ENCODE data around the gene COA1.
"Not testable (repeated sequence)": the region's sequence is repeated elsewhere in the genome, so short reads cannot be mapped to it uniquely, and the experiment has no call there.

The COA1 gene

GRCh38 chr7:43678315-43678714 lies 51.0 kb downstream of the COA1 start:
- Histone ChIP-seq H3K4me3 (ENCODE audit: low read depth in 1 of 2, low read length in 2 of 2) (no peak overlapping the region), H3K27me3 (ENCODE audit: control insufficient read depth in 1 of 2, insufficient read depth in 2 of 2, low read length in 2 of 2) (no peaks in the 10 kb centered on the region), H3K9ac (ENCODE audit: low read length) (no peak overlapping the region), H3K9me3 (ENCODE audit: low read length) (no peaks in the 10 kb centered on the region), H3K4me1 (ENCODE audit: insufficient read depth, low read length) (peaks cover 20% of the 10 kb centered on the region), H3K36me3 (ENCODE audit: insufficient read depth, low read length) (no peaks in the 10 kb centered on the region), H3K27ac (ENCODE audit: low read depth, low read length) (no peak overlapping the region)

- Histone ChIP-seq H3K27me3 (ENCODE audit: control insufficient read depth in 1 of 2, insufficient read depth in 2 of 2, low read length in 2 of 2) (no peaks in the 10 kb centered on the region), H3K4me1 (ENCODE audit: insufficient read depth, low read length) (peaks cover 20% of the 10 kb centered on the region), H3K9me3 (ENCODE audit: low read length) (no peaks in the 10 kb centered on the region), H3K27ac (ENCODE audit: low read depth, low read length) (no peak overlapping the region), H3K9ac (ENCODE audit: low read length) (no peak overlapping the region), H3K4me3 (ENCODE audit: low read depth in 1 of 2, low read length in 2 of 2) (no peak overlapping the region), H3K36me3 (ENCODE audit: insufficient read depth, low read length) (no peaks in the 10 kb centered on the region)
These were observed 51.5 kb downstream of the COA1 start for GRCh38 chr7:43677864-43678263.

- H3K9me3 ChIP-seq (ENCODE audit: low read length): peaks cover 5% of the 10 kb centered on the region
- H3K36me3 ChIP-seq (ENCODE audit: insufficient read depth, low read length): no peaks in the 10 kb centered on the region
- no peak overlapping the region for H3K9ac ChIP-seq (ENCODE audit: low read length)
- H3K27me3 ChIP-seq (ENCODE audit: control insufficient read depth in 1 of 2, insufficient read depth in 2 of 2, low read length in 2 of 2): no peaks in the 10 kb centered on the region
- H3K4me1 ChIP-seq (ENCODE audit: insufficient read depth, low read length): peaks cover 30% of the 10 kb centered on the region
- H3K27ac ChIP-seq (ENCODE audit: low read depth, low read length): no peak overlapping the region
- no peak overlapping the region for H3K4me3 ChIP-seq (ENCODE audit: low read depth in 1 of 2, low read length in 2 of 2)
These were observed 54.5 kb downstream of the COA1 start for GRCh38 chr7:43674559-43675436.

- not testable (repeated sequence) for H3K27ac ChIP-seq (ENCODE audit: low read depth, low read length); H3K9me3 ChIP-seq (ENCODE audit: low read length); H3K36me3 ChIP-seq (ENCODE audit: insufficient read depth, low read length); H3K4me3 ChIP-seq (ENCODE audit: low read depth in 1 of 2, low read length in 2 of 2); H3K27me3 ChIP-seq (ENCODE audit: control insufficient read depth in 1 of 2, insufficient read depth in 2 of 2, low read length in 2 of 2); H3K9ac ChIP-seq (ENCODE audit: low read length)
- H3K4me1 ChIP-seq (ENCODE audit: insufficient read depth, low read length): peaks cover 24% of the 10 kb centered on the region
These were observed 55.9 kb downstream of the COA1 start for GRCh38 chr7:43673243-43673976.

DNA sequence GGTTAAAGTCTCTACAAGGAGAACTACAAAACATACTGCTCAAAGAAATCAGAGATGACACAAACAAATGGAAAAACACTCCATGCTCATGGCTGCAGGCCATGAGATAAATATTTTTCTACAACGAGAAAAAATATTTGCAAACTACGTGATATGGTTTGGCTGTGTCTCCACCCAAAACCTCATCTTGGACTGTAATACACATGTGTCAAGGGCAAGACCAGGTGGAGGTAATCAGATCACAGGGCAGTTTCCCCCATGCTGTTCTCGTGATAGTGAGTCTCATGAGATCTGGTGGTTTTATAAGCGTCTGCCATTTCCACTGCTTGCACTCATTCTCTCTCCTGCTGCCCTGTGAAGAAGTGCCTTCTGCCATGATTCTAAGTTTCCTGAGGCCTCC lies 57.8 kb downstream of the COA1 start:
- no peak overlapping the region for H3K4me3 ChIP-seq (ENCODE audit: low read depth in 1 of 2, low read length in 2 of 2)
- peaks cover 5% of the 10 kb centered on the region for H3K9me3 ChIP-seq (ENCODE audit: low read length)
- H3K27ac ChIP-seq (ENCODE audit: low read depth, low read length): no peak overlapping the region
- no peaks in the 10 kb centered on the region for H3K27me3 ChIP-seq (ENCODE audit: control insufficient read depth in 1 of 2, insufficient read depth in 2 of 2, low read length in 2 of 2)
- H3K9ac ChIP-seq (ENCODE audit: low read length): no peak overlapping the region
- H3K4me1 ChIP-seq (ENCODE audit: insufficient read depth, low read length): peaks cover 30% of the 10 kb centered on the region
- H3K36me3 ChIP-seq (ENCODE audit: insufficient read depth, low read length): no peaks in the 10 kb centered on the region

- Histone ChIP-seq H3K9ac (ENCODE audit: low read length) (no peak overlapping the region), H3K9me3 (ENCODE audit: low read length) (peaks cover 5% of the 10 kb centered on the region), H3K4me3 (ENCODE audit: low read depth in 1 of 2, low read length in 2 of 2) (no peak overlapping the region), H3K27me3 (ENCODE audit: control insufficient read depth in 1 of 2, insufficient read depth in 2 of 2, low read length in 2 of 2) (no peaks in the 10 kb centered on the region), H3K27ac (ENCODE audit: low read depth, low read length) (no peak overlapping the region), H3K36me3 (ENCODE audit: insufficient read depth, low read length) (no peaks in the 10 kb centered on the region), H3K4me1 (ENCODE audit: insufficient read depth, low read length) (peaks cover 32% of the 10 kb centered on the region)
These were observed 59.8 kb downstream of the COA1 start for GRCh38 chr7:43669286-43670081.

DNA sequence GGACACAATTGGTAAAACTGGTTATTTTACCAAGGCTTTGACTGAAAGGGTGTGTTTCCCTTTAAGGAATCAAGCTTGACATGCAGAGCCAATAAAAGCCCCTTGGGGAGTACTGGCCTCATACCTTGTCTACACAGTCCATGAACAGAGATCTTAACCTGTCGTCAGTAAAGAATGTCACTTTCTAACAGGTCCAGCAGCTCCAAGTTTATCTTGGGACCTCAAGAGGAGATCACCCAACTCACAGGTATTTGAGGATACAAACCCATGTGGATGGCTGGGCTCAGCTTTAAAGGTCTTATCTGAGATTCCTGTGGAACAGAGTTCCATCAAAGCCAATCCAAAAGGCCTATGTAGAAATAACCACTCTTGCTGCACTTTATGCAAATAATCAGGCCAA lies 61.3 kb downstream of the COA1 start:
- Histone ChIP-seq H3K9ac (ENCODE audit: low read length) (no peak overlapping the region), H3K4me3 (ENCODE audit: low read depth in 1 of 2, low read length in 2 of 2) (no peak overlapping the region), H3K4me1 (ENCODE audit: insufficient read depth, low read length) (peaks cover 31% of the 10 kb centered on the region), H3K9me3 (ENCODE audit: low read length) (peaks cover 5% of the 10 kb centered on the region), H3K27ac (ENCODE audit: low read depth, low read length) (no peak overlapping the region), H3K27me3 (ENCODE audit: control insufficient read depth in 1 of 2, insufficient read depth in 2 of 2, low read length in 2 of 2) (no peaks in the 10 kb centered on the region), H3K36me3 (ENCODE audit: insufficient read depth, low read length) (no peaks in the 10 kb centered on the region)

GRCh38 chr7:43666938-43667337 lies 62.4 kb downstream of the COA1 start:
- no peak overlapping the region for H3K27ac ChIP-seq (ENCODE audit: low read depth, low read length)
- H3K27me3 ChIP-seq (ENCODE audit: control insufficient read depth in 1 of 2, insufficient read depth in 2 of 2, low read length in 2 of 2): no peaks in the 10 kb centered on the region
- peaks cover 3% of the 10 kb centered on the region for H3K9me3 ChIP-seq (ENCODE audit: low read length)
- H3K36me3 ChIP-seq (ENCODE audit: insufficient read depth, low read length): no peaks in the 10 kb centered on the region
- H3K4me1 ChIP-seq (ENCODE audit: insufficient read depth, low read length): peaks cover 31% of the 10 kb centered on the region
- H3K4me3 ChIP-seq (ENCODE audit: low read depth in 1 of 2, low read length in 2 of 2): no peak overlapping the region
- no peak overlapping the region for H3K9ac ChIP-seq (ENCODE audit: low read length)

- Histone ChIP-seq H3K36me3 (ENCODE audit: insufficient read depth, low read length) (no peaks in the 10 kb centered on the region), H3K27me3 (ENCODE audit: control insufficient read depth in 1 of 2, insufficient read depth in 2 of 2, low read length in 2 of 2) (no peaks in the 10 kb centered on the region), H3K9me3 (ENCODE audit: low read length) (no peaks in the 10 kb centered on the region), H3K4me1 (ENCODE audit: insufficient read depth, low read length) (peaks cover 17% of the 10 kb centered on the region), H3K4me3 (ENCODE audit: low read depth in 1 of 2, low read length in 2 of 2) (no peak overlapping the region), H3K9ac (ENCODE audit: low read length) (no peak overlapping the region), H3K27ac (ENCODE audit: low read depth, low read length) (no peak overlapping the region)
These were observed 64.6 kb downstream of the COA1 start for GRCh38 chr7:43664681-43665080.

- H3K9me3 ChIP-seq (ENCODE audit: low read length): no peaks in the 10 kb centered on the region
- H3K4me3 ChIP-seq (ENCODE audit: low read depth in 1 of 2, low read length in 2 of 2): no peak overlapping the region
- H3K9ac ChIP-seq (ENCODE audit: low read length): no peak overlapping the region
- no peaks in the 10 kb centered on the region for H3K27me3 ChIP-seq (ENCODE audit: control insufficient read depth in 1 of 2, insufficient read depth in 2 of 2, low read length in 2 of 2)
- H3K27ac ChIP-seq (ENCODE audit: low read depth, low read length): no peak overlapping the region
- H3K4me1 ChIP-seq (ENCODE audit: insufficient read depth, low read length): peaks cover 9% of the 10 kb centered on the region
- H3K36me3 ChIP-seq (ENCODE audit: insufficient read depth, low read length): no peaks in the 10 kb centered on the region
These were observed 69.2 kb downstream of the COA1 start for GRCh38 chr7:43660141-43660540.

DNA sequence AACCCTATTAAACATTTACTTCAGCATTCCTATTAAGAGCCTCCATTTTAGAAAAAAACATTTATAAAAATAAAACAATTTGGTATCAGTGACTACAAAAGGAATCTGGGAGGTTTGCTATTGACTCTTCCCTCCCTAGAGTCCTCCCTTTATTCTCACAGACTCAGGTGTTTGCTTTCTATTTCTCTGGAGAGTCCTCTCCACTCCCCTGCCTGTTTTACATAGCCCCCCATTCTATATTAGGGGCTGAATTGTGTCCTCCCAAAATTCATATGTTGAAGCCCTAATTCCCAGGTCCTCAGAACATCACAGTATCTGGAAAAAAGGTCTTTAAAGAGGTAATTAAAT lies 69.8 kb downstream of the COA1 start:
- Histone ChIP-seq H3K36me3 (ENCODE audit: insufficient read depth, low read length) (no peaks in the 10 kb centered on the region), H3K27ac (ENCODE audit: low read depth, low read length) (no peak overlapping the region), H3K9ac (ENCODE audit: low read length) (no peak overlapping the region), H3K9me3 (ENCODE audit: low read length) (no peaks in the 10 kb centered on the region), H3K4me1 (ENCODE audit: insufficient read depth, low read length) (peaks cover 5% of the 10 kb centered on the region), H3K4me3 (ENCODE audit: low read depth in 1 of 2, low read length in 2 of 2) (no peak overlapping the region), H3K27me3 (ENCODE audit: control insufficient read depth in 1 of 2, insufficient read depth in 2 of 2, low read length in 2 of 2) (no peaks in the 10 kb centered on the region)
